ENCODE data around the gene PARD3B.

PARD3B gene

GRCh38 chr2:204853905-204854304 is 308.6 kb downstream of the PARD3B start:
- Histone ChIP-seq H3K4me3 (ENCODE audit: low read length) (no peak overlapping the region), H3K4me1 (ENCODE audit: control insufficient read depth, low read length) (no peaks in the 10 kb centered on the region), H3K9me2 (replicated peaks; ENCODE audit: control insufficient read depth, low read length) (no peaks in the 10 kb centered on the region), H3K4me2 (ENCODE audit: low read length) (no peak overlapping the region), H3K9me3 (ENCODE audit: control insufficient read depth, insufficient read depth, low read length) (no peaks in the 10 kb centered on the region), H4K20me1 (ENCODE audit: control insufficient read depth, insufficient read depth, low read depth, low read length) (no peaks in the 10 kb centered on the region), H3K27ac (ENCODE audit: low read depth, low read length) (no peak overlapping the region), H3F3A (ENCODE audit: control insufficient read depth, insufficient read depth) (no peaks in the 10 kb centered on the region), H3K36me3 (ENCODE audit: control insufficient read depth, low read length) (no peaks in the 10 kb centered on the region), H3K79me2 (ENCODE audit: control insufficient read depth, low read length) (no peaks in the 10 kb centered on the region), H3K27me3 (ENCODE audit: control insufficient read depth, low read length) (no peaks in the 10 kb centered on the region)
- TF ChIP-seq EZH2phosphoT487 (IDR thresholded peaks at IDR 0.05; ENCODE audit: borderline replicate concordance, low read length) (no peak), CTCF (IDR thresholded peaks at IDR 0.05; ENCODE audit: low read depth, low read length, poor library complexity, severe bottlenecking) (no peak)

DNA sequence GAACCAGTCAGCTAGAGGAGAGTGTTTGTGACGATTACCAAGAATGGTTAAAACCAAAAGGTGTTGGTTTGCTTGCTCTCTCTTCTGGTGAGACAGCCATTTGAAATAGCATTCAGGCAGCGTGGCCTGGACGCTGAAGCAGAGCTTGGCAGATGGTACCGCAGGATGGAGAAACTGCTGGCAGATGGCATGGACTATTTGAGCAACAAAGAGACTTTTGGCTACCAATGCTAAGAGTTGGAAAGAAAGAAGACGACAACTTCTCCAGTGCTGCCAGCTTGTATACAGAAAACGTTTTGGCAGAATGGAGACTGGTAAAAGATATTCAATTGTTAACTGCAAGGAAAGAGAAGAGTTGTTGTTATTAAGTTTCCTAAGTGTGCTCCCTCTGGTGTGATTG is 315.0 kb downstream of the PARD3B start:
- H4K20me1 ChIP-seq (ENCODE audit: control insufficient read depth, insufficient read depth, low read depth, low read length) = no peaks in the 10 kb centered on the region
- no peaks in the 10 kb centered on the region for H3F3A ChIP-seq (ENCODE audit: control insufficient read depth, insufficient read depth)
- H3K4me2 ChIP-seq (ENCODE audit: low read length) = no peak overlapping the region
- H3K27me3 ChIP-seq (ENCODE audit: control insufficient read depth, low read length) = no peaks in the 10 kb centered on the region
- no peak overlapping the region for H3K27ac ChIP-seq (ENCODE audit: low read depth, low read length)
- H3K4me3 ChIP-seq (ENCODE audit: low read length) = no peak overlapping the region
- no peaks in the 10 kb centered on the region for H3K9me2 ChIP-seq (replicated peaks; ENCODE audit: control insufficient read depth, low read length)
- H3K79me2 ChIP-seq (ENCODE audit: control insufficient read depth, low read length) = no peaks in the 10 kb centered on the region
- TF ChIP-seq EZH2phosphoT487 (IDR thresholded peaks at IDR 0.05; ENCODE audit: borderline replicate concordance, low read length) = no peak
- TF ChIP-seq CTCF (IDR thresholded peaks at IDR 0.05; ENCODE audit: low read depth, low read length, poor library complexity, severe bottlenecking) = no peak
- H3K36me3 ChIP-seq (ENCODE audit: control insufficient read depth, low read length) = no peaks in the 10 kb centered on the region
- no peaks in the 10 kb centered on the region for H3K9me3 ChIP-seq (ENCODE audit: control insufficient read depth, insufficient read depth, low read length)
- H3K4me1 ChIP-seq (ENCODE audit: control insufficient read depth, low read length) = no peaks in the 10 kb centered on the region

- Histone ChIP-seq H3K4me2 (ENCODE audit: low read length) (no peak overlapping the region), H3K4me1 (ENCODE audit: control insufficient read depth, low read length) (no peaks in the 10 kb centered on the region), H3K9me3 (ENCODE audit: control insufficient read depth, insufficient read depth, low read length) (no peaks in the 10 kb centered on the region), H3K36me3 (ENCODE audit: control insufficient read depth, low read length) (no peaks in the 10 kb centered on the region), H3K27ac (ENCODE audit: low read depth, low read length) (no peak overlapping the region), H3F3A (ENCODE audit: control insufficient read depth, insufficient read depth) (no peaks in the 10 kb centered on the region), H3K4me3 (ENCODE audit: low read length) (no peak overlapping the region), H3K9me2 (replicated peaks; ENCODE audit: control insufficient read depth, low read length) (no peaks in the 10 kb centered on the region), H3K27me3 (ENCODE audit: control insufficient read depth, low read length) (no peaks in the 10 kb centered on the region), H3K79me2 (ENCODE audit: control insufficient read depth, low read length) (no peaks in the 10 kb centered on the region), H4K20me1 (ENCODE audit: control insufficient read depth, insufficient read depth, low read depth, low read length) (no peaks in the 10 kb centered on the region)
- TF ChIP-seq EZH2phosphoT487 (IDR thresholded peaks at IDR 0.05; ENCODE audit: borderline replicate concordance, low read length) = no peak
- TF ChIP-seq CTCF (IDR thresholded peaks at IDR 0.05; ENCODE audit: low read depth, low read length, poor library complexity, severe bottlenecking) = no peak
These were observed 317.5 kb downstream of the PARD3B start for GRCh38 chr2:204862809-204863208.

DNA sequence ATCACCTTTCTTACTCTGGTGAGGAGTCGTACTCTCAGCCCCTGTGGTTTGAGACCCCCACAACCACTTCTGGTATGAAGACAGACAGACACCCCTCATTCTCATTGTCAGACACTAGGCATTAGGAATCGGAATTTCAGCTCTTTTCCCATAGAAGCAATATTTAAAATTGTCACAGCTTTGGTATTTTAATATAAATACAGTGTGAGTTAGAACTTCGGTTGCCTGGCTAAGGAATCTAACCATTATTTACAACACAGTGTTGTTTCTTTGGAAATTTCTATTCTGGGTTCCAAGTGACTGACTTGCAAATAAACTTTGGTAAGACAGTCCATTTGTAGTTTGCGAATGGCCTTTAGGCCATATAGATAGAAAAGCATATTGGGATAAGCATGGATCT is 318.1 kb downstream of the PARD3B start:
- Histone ChIP-seq H3K4me1 (ENCODE audit: control insufficient read depth, low read length) (no peaks in the 10 kb centered on the region), H3K79me2 (ENCODE audit: control insufficient read depth, low read length) (no peaks in the 10 kb centered on the region), H3K9me3 (ENCODE audit: control insufficient read depth, insufficient read depth, low read length) (no peaks in the 10 kb centered on the region), H3F3A (ENCODE audit: control insufficient read depth, insufficient read depth) (no peaks in the 10 kb centered on the region), H3K27ac (ENCODE audit: low read depth, low read length) (no peak overlapping the region), H3K27me3 (ENCODE audit: control insufficient read depth, low read length) (no peaks in the 10 kb centered on the region), H3K4me3 (ENCODE audit: low read length) (no peak overlapping the region), H3K4me2 (ENCODE audit: low read length) (no peak overlapping the region), H3K36me3 (ENCODE audit: control insufficient read depth, low read length) (no peaks in the 10 kb centered on the region), H4K20me1 (ENCODE audit: control insufficient read depth, insufficient read depth, low read depth, low read length) (no peaks in the 10 kb centered on the region), H3K9me2 (replicated peaks; ENCODE audit: control insufficient read depth, low read length) (no peaks in the 10 kb centered on the region)
- no peak for TF ChIP-seq EZH2phosphoT487 (IDR thresholded peaks at IDR 0.05; ENCODE audit: borderline replicate concordance, low read length)
- TF ChIP-seq CTCF (IDR thresholded peaks at IDR 0.05; ENCODE audit: low read depth, low read length, poor library complexity, severe bottlenecking) = no peak
